ENCODE data around the gene THBD. TPM values are rescaled to one million over a fixed set of nuclear protein-coding genes. Genes with fewer than 3 reads are reported as not detected.

The THBD gene
- total RNA-seq, 1 experiment from 2014 or later: 0.28 TPM

DNA sequence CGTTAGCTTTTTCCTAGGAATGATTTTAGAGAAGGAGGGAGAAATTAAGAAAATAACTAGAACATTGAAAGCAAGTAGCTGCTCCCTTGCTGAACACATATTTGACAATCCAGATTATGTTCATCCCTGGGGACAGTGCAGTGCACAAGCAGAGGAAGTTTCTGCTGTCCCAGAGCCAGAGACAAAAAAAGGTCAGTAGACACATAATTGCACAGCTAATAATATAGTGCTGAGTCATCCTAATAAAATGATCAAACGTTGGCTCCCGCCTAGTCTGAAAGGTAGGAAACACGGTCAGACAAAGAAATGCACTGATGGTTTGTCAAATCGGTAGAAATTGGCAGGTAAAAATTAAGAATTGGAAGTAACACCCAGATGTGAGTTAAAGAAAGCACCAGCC, 36.0 kb downstream of the THBD start:
- Histone ChIP-seq H2BK20ac (ENCODE audit: low read depth, low read length, poor library complexity, severe bottlenecking) (no peak overlapping the region), H4K5ac (ENCODE audit: insufficient read length, low read depth, low read length) (no peak overlapping the region), H3K23me2 (ENCODE audit: insufficient read length, low read depth, low read length, poor library complexity, severe bottlenecking) (no peaks in the 10 kb centered on the region), H4K91ac (ENCODE audit: insufficient read length, low read depth, low read length) (no peak overlapping the region), H3K4ac (ENCODE audit: low read depth, low read length) (no peak overlapping the region), H2BK120ac (ENCODE audit: low read depth, low read length, poor library complexity, severe bottlenecking) (no peak overlapping the region), H2BK12ac (ENCODE audit: insufficient read length, low read depth, low read length) (no peak overlapping the region), H3K23ac (ENCODE audit: insufficient read length, low read depth, low read length) (no peak overlapping the region), H3K4me2 (ENCODE audit: insufficient read depth, insufficient read length, low read length) (no peak overlapping the region), H3K56ac (ENCODE audit: insufficient read length, low read depth, low read length) (no peak overlapping the region), H3K9me3 (ENCODE audit: control insufficient read depth, low read depth, low read length) (no peaks in the 10 kb centered on the region), H3K79me1 (ENCODE audit: insufficient read depth, low read depth, low read length, poor library complexity, severe bottlenecking) (no peaks in the 10 kb centered on the region), H2AFZ (ENCODE audit: low read length) (no peak overlapping the region), H4K8ac (replicated peaks; ENCODE audit: insufficient read length, low read depth, low read length) (no peak overlapping the region), H3K27me3 (ENCODE audit: insufficient read depth, low read length) (no peaks in the 10 kb centered on the region), H3K27ac (ENCODE audit: insufficient read length, low read depth, low read length) (no peak overlapping the region), H3K4me1 (ENCODE audit: insufficient read depth, low read length) (no peaks in the 10 kb centered on the region), H3K14ac (ENCODE audit: insufficient read depth, low read length) (no peak overlapping the region), H2AK5ac (ENCODE audit: insufficient read length, low read length) (no peak overlapping the region), H3K79me2 (ENCODE audit: insufficient read depth, low read length) (no peaks in the 10 kb centered on the region), H2BK15ac (ENCODE audit: low read depth, low read length) (no peak overlapping the region), H3T11ph (ENCODE audit: low read length) (no peak overlapping the region), H3K9ac (ENCODE audit: extremely low read depth, insufficient read length, low read length) (no peak overlapping the region), H3K18ac (ENCODE audit: insufficient read length, low read depth, low read length) (no peak overlapping the region), H4K20me1 (ENCODE audit: control insufficient read depth, insufficient read depth, insufficient read length) (no peaks in the 10 kb centered on the region), H2BK5ac (ENCODE audit: insufficient read length, low read length) (no peak overlapping the region)
- Mint-ChIP-seq H3K9me3 (no peaks in the 10 kb centered on the region), H3K36me3 (ENCODE audit: insufficient read depth in 1 of 3, low read depth in 3 of 3) (no peaks in the 10 kb centered on the region), H3K4me1 (peaks cover 0 to 9% of the 10 kb centered on the region in 2 experiments; a peak in 1 of 4 replicates), H3K27ac (no peak overlapping the region), H3K27me3 (ENCODE audit: low read depth) (no peaks in the 10 kb centered on the region), H3K4me3 (no peak overlapping the region)
- TF ChIP-seq, protein P1, sequence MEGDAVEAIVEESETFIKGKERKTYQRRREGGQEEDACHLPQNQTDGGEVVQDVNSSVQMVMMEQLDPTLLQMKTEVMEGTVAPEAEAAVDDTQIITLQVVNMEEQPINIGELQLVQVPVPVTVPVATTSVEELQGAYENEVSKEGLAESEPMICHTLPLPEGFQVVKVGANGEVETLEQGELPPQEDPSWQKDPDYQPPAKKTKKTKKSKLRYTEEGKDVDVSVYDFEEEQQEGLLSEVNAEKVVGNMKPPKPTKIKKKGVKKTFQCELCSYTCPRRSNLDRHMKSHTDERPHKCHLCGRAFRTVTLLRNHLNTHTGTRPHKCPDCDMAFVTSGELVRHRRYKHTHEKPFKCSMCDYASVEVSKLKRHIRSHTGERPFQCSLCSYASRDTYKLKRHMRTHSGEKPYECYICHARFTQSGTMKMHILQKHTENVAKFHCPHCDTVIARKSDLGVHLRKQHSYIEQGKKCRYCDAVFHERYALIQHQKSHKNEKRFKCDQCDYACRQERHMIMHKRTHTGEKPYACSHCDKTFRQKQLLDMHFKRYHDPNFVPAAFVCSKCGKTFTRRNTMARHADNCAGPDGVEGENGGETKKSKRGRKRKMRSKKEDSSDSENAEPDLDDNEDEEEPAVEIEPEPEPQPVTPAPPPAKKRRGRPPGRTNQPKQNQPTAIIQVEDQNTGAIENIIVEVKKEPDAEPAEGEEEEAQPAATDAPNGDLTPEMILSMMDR (conservative IDR thresholded peaks at IDR 0.05): no peak
- DNase-seq: no peak
- WGBS (ENCODE audit: extremely low coverage, insufficient read length, low lambda C conversion rate): no CpG with 5 or more reads among the region's 5 CpGs
